ENCODE measurements around the gene ARAP3.

The ARAP3 gene

GRCh38 chr5:141669520-141669919, 12.5 kb downstream of the ARAP3 start:
- DNase-seq = no peak

GRCh38 chr5:141668601-141669265, 13.3 kb downstream of the ARAP3 start:
- DNase-seq = no peak

DNA sequence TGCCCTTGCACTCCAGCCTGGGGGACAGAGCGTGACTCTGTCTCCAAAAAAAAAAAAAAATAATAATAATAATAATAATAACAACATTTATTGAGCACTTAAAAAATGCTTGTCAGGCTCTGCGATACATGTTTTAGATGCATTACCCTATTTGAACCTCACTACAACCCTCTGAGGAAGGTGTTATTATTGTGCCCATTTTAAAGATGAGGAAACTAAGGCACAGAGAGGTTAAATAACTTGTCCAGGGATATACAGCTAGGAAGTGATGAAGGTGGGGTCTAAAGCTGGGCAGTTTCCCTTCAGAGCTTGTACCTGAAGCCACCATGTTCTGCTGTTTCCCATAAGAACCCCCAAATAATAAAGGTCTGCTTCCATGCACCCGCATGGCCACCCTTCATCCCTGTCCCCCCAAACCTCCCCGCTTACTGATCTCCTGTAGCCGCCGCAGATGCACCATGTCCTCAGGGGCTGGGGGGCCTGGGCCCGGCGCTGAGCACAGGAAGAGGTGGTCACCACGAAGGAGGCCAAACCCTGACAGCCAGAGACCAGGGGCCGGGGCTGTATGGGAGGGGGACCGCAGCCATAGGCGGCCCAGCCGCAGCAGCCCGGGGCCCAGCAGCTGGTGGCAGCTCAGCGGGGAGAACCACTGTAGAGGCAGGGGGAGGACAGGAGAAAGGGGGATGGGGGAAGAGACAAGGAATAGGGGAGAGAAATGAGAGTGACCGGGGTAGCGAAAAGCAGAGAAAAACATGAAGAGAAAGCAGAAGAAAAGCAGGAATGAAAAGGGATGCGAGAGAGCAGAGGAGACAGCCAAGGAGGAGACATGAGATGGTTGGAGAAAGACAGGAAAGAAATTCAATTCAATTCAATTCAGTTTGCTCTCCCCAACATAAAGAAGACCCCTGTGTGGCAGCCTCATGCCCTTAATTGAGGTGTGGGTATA, 15.8 kb downstream of the ARAP3 start:
- no peak for DNase-seq

DNA sequence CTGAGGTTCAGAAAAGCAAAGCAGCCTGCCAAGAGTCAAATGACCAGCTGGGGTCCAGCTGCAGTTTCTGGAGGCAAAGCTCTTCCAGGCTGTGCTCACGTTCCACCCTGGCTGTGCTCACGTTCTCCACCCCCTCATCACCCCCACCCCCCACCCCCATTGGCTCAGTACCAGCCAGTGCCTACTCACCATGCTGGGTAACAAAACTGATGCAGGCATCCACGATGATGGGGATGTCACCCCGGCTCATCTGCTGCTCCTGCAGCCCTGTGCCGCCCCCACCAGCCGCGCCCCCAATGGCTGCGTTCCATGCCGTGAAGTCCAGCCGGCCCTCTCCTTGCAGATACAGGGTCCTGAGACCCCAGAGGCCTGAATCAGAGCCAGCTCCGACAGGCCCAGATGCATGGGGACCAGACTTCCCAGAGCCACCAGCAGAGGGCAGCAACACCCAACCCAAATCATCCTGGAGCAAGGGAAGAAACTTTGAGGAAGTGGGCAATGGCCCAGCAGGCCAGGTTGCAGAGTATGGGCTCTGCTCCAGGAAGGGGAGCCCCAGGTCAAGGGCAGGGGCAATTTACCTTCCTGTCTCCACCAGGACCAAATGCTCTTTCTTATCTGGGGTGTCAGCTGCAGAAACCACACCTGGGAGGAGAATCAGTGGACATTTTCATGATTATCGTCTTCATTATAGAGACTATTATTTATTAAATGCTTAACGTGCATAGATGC, 17.1 kb downstream of the ARAP3 start:
- DNase-seq = peak; percentile 80

GRCh38 chr5:141663506-141663905, 18.5 kb downstream of the ARAP3 start:
- no peak for DNase-seq

- no peak for DNase-seq
These were observed 20.0 kb downstream of the ARAP3 start for GRCh38 chr5:141662028-141662427.

GRCh38 chr5:141657937-141658545, 24.0 kb downstream of the ARAP3 start:
- DNase-seq = peak; percentile 82

GRCh38 chr5:141657404-141657803, 24.6 kb downstream of the ARAP3 start:
- no peak for DNase-seq

GRCh38 chr5:141656396-141656795, 25.6 kb downstream of the ARAP3 start:
- DNase-seq = no peak

- DNase-seq = no peak
These were observed 27.0 kb downstream of the ARAP3 start for GRCh38 chr5:141655020-141655419.

DNA sequence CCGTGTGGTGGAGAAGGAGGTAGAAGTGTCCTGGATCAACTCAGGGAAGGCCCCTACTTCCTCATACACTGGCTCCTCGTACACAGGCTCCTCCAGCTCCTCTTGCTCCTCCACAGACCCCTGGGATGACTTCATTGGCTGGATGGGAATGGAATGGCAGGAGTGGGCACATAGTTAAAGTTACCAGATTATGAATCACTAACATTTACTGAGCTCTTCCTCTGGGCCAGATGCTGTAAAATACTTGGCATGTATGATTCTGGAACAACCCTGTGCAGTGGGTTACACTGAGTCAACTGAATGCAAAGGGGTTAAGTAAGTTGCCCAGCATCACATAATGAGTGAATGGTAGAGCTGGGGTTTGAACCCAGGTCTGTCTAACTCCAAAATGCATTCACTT, 27.7 kb downstream of the ARAP3 start:
- no peak for DNase-seq

DNA sequence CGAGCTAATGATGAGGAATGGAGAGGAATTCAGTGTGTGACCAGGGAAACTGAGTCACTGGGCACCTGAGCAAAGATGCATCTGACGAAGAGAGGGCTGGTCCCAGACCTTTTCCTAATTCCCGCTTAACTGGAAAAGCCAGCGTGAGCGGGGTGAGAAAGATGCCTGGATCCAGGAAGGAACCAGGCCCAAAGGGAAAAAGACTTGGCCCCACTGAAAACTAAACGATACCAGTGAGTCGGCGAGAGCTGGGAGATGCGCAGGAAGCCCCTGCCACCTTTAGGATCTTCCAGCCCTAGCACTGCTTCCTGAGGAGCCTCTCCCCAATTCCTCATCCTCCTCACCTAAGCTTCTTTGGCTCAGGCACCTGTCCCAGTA, 30.3 kb downstream of the ARAP3 start:
- peak; percentile 63 for DNase-seq

DNA sequence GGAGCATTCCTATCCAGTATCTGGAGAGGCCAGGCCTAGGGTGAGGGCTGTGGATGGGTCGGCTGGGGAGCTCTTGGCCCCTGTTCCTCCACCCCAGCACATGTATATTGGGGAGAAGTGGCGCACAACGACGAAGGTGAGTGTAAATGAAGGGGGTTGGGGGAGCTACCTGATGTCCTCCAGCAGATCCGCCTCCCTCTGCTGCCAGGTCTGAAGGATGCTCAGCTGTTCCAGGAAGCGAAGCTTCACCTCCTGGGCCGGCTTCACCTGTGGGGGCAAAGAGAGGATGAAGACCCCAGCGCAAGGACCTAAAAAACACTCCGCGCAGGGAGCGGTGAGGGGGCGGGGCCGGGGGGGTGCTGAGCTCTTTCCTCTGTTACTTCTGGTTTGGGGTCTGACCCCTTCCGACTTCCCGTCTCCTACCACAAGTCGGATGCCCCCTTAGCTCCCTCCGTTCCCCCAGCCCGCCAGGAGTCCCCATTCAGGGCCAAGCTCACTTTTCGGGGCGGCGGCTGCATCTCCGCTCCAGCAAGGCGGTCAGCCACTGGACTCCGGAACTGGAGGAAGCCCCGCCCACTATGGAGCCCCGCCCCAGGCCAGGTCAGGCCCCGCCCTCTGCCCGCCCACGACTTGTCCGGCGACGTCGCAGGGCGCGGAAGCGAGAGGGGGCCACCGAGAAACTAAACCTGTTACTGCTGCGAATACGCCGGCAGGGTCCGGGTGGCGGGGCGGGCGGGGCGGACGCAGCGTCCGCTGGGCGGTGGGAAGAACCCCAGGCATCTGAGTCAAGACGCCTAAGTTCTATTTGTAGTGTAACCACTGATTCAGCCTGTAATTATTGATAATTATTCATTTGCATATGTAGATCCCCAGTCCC, 30.9 kb downstream of the ARAP3 start, which contains the start of gene FCHSD1:
FCHSD1 (minus strand) TSS at position 568 of the 877 bp plus-strand sequence; CDS start at position 518, 50 bp downstream.
- DNase-seq = peak; percentile 89

DNA sequence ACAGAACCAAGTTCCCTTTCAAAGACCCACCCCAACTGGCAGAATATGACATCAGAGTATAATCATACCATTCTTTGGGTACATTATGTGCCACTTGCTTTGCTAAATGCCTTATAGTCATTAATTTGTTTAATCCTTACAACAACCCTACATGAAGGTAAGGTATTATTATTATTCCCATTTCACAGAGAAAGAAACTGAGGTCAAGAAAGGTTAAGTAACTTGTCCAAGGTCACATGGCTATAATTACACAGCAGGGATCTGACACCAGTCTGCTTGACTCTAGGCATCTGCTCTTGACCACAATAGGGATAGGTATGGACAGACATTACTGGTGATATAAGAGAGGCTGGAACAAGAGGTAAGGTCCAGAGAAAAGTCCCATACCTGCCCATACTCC, 32.1 kb downstream of the ARAP3 start:
- DNase-seq = no peak

GRCh38 chr5:141649056-141649688, 32.9 kb downstream of the ARAP3 start:
- no peak for DNase-seq

DNA sequence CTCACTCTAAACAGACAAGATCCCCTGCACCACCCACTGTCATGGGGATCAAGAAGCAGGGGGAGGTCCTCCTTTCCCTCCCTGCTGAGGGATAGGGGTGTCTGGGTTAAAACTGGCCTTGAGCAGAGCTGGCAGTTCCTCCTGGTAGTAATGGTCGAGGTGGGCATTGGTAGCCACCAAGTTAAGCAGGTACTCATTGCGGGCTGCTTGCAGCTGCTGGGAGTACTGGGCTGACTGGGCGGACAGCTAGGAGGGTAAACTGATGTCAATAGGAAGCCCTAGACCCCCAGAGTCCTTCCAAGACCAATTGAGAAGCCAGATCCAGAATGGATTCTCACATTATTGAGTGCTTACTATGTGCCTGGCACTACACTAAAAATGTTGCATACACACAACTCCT, 34.2 kb downstream of the ARAP3 start:
- DNase-seq = no peak

GRCh38 chr5:141647242-141647641, 34.8 kb downstream of the ARAP3 start:
- no peak for DNase-seq

DNA sequence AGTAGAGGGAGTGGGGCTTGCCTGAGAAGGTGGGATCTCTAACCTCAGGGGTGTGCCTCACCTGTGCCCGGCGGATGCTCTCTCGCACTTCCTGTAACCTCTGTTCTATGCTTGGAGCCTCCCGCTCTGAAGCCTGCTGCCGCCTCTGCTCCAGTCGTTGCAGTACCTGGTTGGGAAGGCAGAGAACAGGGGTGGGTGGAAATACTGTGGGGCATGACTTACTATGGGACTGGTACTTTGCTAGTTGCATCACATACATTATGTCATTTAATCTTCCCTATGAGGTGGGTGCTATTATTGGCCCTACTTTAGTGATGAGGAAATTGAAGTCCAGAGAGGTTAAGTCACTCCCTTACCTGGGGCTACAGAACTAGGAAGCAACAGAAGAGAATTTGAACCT, 36.0 kb downstream of the ARAP3 start:
- DNase-seq = no peak

DNA sequence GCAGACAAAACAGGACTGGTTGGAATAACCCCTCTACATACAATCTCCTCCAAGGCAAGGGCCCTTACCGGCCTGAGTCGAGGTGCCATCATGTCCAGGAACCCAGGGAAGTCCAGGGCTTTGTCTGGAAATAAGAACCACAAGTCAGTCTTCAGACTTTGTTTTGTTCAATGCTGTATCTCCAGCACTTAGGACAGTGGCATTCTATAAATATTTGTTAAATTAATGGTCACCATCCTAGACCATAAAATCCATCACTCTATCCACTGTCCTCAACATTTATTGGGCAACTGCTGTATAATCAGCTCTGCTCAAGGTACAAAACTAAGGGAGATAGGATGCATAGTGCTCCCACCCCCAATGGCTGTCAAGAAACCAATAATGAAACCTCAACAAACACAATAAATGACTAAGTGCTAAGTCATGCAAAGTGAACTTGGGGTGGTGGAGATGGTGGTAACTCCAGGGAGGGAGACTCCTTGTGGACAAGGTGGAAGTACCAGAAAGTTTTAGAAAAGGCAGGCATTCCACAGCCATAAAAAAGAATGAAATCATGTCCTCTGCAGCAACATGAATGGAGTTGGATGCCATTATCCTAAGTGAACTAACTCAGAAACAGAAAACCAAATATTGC, 40.3 kb downstream of the ARAP3 start:
- peak; percentile 18 for DNase-seq

DNA sequence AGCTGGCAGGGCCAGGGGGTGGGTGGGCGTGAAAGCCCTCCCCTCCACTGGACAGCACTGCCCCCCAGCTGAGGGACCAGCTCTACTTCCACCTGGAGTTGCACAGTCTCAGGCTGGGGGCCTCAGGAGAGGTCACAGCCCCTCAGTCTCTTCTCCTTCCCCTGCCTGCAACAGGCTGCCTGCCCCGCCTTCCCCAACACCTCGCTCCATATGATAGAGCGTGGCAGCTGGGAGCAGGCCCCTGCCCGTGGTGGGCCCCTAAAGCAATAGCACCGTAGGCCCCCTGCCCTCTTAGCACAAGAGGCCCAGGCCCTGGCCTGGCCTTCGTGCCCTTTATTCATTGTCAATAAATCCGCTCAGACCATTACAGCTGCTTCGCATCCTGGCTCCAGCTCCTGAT, 41.3 kb downstream of the ARAP3 start:
- DNase-seq = no peak

- DNase-seq = no peak
These were observed 42.0 kb downstream of the ARAP3 start for GRCh38 chr5:141640051-141640415.
